Measurements from ENCODE around the gene MAEL.

Gene MAEL

GRCh38 chr1:166988974-166989515 lies at the start of gene MAEL:
TSS of gene MAEL (plus strand) at chr1:166989280. CDS start at chr1:166989353, 73 bp downstream.
- no peaks in the 10 kb centered on the region for H3K27me3 ChIP-seq (ENCODE audit: control insufficient read depth, insufficient read depth, low read length)
- no peak within 1 kb of the TSS for H3K4me3 ChIP-seq (ENCODE audit: low read depth, low read length)
- no peaks in the 10 kb centered on the region for H3K4me1 ChIP-seq
- H3K79me2 ChIP-seq: no peaks in the 10 kb centered on the region
- no peak within 1 kb of the TSS for H3K27ac ChIP-seq
- H3K36me3 ChIP-seq (ENCODE audit: control insufficient read depth, insufficient read depth, low read length): no peaks in the 10 kb centered on the region
- no peak for TF ChIP-seq CTCF (IDR thresholded peaks at IDR 0.05)
- no peak within 1 kb of the TSS for H3K4me2 ChIP-seq (ENCODE audit: low read length)
- no peak within 1 kb of the TSS for H3K9ac ChIP-seq
- H2AFZ ChIP-seq: no peak within 1 kb of the TSS
- H3K9me3 ChIP-seq (ENCODE audit: control insufficient read depth, low read length): no peaks in the 10 kb centered on the region

- no peak for TF ChIP-seq CTCF (IDR thresholded peaks at IDR 0.05)
- Histone ChIP-seq H3K27me3 (ENCODE audit: control insufficient read depth, insufficient read depth, low read length) (no peaks in the 10 kb centered on the region), H3K36me3 (ENCODE audit: control insufficient read depth, insufficient read depth, low read length) (no peaks in the 10 kb centered on the region), H3K4me1 (no peaks in the 10 kb centered on the region), H3K9ac (no peak overlapping the region), H3K4me3 (ENCODE audit: low read depth, low read length) (no peak overlapping the region), H3K27ac (no peak overlapping the region), H2AFZ (no peak overlapping the region), H3K4me2 (ENCODE audit: low read length) (no peak overlapping the region), H3K79me2 (no peaks in the 10 kb centered on the region), H3K9me3 (ENCODE audit: control insufficient read depth, low read length) (no peaks in the 10 kb centered on the region)
These were observed 49.2 kb upstream of the MAEL start for GRCh38 chr1:166939741-166940375.

GRCh38 chr1:166944186-166944967 lies 44.7 kb upstream of the MAEL start:
- Histone ChIP-seq H3K9me3 (ENCODE audit: control insufficient read depth, low read length) (no peaks in the 10 kb centered on the region), H3K4me1 (no peaks in the 10 kb centered on the region), H3K4me2 (ENCODE audit: low read length) (no peak overlapping the region), H3K9ac (no peak overlapping the region), H3K4me3 (ENCODE audit: low read depth, low read length) (no peak overlapping the region), H3K36me3 (ENCODE audit: control insufficient read depth, insufficient read depth, low read length) (no peaks in the 10 kb centered on the region), H3K27me3 (ENCODE audit: control insufficient read depth, insufficient read depth, low read length) (no peaks in the 10 kb centered on the region), H3K27ac (no peak overlapping the region), H2AFZ (no peak overlapping the region), H3K79me2 (no peaks in the 10 kb centered on the region)
- TF ChIP-seq CTCF (IDR thresholded peaks at IDR 0.05): no peak

- no peak overlapping the region for H3K27ac ChIP-seq
- H3K36me3 ChIP-seq (ENCODE audit: control insufficient read depth, insufficient read depth, low read length): no peaks in the 10 kb centered on the region
- no peak overlapping the region for H3K4me3 ChIP-seq (ENCODE audit: low read depth, low read length)
- TF ChIP-seq CTCF (IDR thresholded peaks at IDR 0.05): no peak
- no peak overlapping the region for H2AFZ ChIP-seq
- no peaks in the 10 kb centered on the region for H3K79me2 ChIP-seq
- no peaks in the 10 kb centered on the region for H3K9me3 ChIP-seq (ENCODE audit: control insufficient read depth, low read length)
- no peak overlapping the region for H3K9ac ChIP-seq
- no peaks in the 10 kb centered on the region for H3K4me1 ChIP-seq
- peak overlapping the region; percentile 64 for H3K4me2 ChIP-seq (ENCODE audit: low read length)
- no peaks in the 10 kb centered on the region for H3K27me3 ChIP-seq (ENCODE audit: control insufficient read depth, insufficient read depth, low read length)
These were observed 41.6 kb upstream of the MAEL start for GRCh38 chr1:166947398-166948043.

Data from parathyroid adenoma (tissue), 2 donors.